ENCODE measurements around the gene NPIPA5.
"Not testable (repeated sequence)": the region's sequence is repeated elsewhere in the genome, so short reads cannot be mapped to it uniquely, and the experiment has no call there.

DNA sequence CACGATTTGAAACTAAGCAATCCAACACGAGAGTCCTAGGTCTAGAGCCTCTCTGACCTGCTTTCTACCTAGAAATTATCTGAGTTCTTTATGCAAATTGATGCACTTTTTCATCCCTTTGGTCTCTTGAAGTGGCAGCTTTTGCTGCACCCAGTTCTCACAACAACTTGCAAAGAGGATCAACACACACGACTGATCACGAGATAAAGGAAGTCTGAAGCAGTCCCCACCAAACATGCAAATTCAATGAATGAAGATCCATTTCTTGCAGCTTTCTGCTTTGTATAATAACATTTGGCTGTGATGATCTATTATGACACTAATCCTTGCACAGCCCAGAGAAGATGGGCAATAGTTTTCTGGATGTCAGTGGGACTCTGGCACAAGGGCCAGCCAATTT lies 53.1 kb downstream of the NPIPA5 start:
- TF ChIP-seq, protein P1, sequence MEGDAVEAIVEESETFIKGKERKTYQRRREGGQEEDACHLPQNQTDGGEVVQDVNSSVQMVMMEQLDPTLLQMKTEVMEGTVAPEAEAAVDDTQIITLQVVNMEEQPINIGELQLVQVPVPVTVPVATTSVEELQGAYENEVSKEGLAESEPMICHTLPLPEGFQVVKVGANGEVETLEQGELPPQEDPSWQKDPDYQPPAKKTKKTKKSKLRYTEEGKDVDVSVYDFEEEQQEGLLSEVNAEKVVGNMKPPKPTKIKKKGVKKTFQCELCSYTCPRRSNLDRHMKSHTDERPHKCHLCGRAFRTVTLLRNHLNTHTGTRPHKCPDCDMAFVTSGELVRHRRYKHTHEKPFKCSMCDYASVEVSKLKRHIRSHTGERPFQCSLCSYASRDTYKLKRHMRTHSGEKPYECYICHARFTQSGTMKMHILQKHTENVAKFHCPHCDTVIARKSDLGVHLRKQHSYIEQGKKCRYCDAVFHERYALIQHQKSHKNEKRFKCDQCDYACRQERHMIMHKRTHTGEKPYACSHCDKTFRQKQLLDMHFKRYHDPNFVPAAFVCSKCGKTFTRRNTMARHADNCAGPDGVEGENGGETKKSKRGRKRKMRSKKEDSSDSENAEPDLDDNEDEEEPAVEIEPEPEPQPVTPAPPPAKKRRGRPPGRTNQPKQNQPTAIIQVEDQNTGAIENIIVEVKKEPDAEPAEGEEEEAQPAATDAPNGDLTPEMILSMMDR (IDR thresholded peaks at IDR 0.05) = not testable (repeated sequence)
- TF ChIP-seq POLR2A, EP300 (IDR thresholded peaks at IDR 0.05): not testable (repeated sequence)
